Measurements from ENCODE around the gene HADH. TPM values are rescaled to one million over a fixed set of nuclear protein-coding genes. Genes with fewer than 3 reads are reported as not detected.
"Not testable (repeated sequence)": the region's sequence is repeated elsewhere in the genome, so short reads cannot be mapped to it uniquely, and the experiment has no call there.

HADH gene
- total RNA-seq, 1 donor from 2014 or later: 19.9 TPM

DNA sequence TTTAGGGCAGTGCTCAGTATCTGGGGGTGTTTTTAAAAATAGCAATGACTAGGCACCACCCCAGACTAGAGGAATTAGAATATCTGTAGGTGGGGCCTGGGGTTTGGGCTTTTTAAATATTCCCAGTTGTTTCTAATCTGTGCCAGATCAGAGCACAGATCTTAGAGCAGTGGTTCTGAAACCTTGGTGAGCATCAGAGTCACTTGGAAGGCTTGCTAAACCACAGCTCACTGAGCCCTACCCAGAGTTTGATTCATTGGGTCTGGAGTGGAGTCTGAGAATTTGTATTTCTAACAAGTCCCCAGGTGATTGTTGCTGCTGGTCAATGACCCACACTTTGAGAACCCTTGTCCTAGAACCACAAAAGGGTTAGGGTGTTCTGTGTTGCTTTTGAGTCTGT lies 16.7 kb downstream of the HADH start:
- Histone ChIP-seq H3K4me3 (ENCODE audit: low read depth, low read length) (no peak overlapping the region), H3K36me3 (ENCODE audit: control insufficient read depth, insufficient read depth, low read length) (no peaks in the 10 kb centered on the region), H3K27me3 (ENCODE audit: control insufficient read depth, insufficient read depth, low read length) (no peaks in the 10 kb centered on the region)
- TF ChIP-seq, protein P1, sequence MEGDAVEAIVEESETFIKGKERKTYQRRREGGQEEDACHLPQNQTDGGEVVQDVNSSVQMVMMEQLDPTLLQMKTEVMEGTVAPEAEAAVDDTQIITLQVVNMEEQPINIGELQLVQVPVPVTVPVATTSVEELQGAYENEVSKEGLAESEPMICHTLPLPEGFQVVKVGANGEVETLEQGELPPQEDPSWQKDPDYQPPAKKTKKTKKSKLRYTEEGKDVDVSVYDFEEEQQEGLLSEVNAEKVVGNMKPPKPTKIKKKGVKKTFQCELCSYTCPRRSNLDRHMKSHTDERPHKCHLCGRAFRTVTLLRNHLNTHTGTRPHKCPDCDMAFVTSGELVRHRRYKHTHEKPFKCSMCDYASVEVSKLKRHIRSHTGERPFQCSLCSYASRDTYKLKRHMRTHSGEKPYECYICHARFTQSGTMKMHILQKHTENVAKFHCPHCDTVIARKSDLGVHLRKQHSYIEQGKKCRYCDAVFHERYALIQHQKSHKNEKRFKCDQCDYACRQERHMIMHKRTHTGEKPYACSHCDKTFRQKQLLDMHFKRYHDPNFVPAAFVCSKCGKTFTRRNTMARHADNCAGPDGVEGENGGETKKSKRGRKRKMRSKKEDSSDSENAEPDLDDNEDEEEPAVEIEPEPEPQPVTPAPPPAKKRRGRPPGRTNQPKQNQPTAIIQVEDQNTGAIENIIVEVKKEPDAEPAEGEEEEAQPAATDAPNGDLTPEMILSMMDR (IDR thresholded peaks at IDR 0.05; ENCODE audit: insufficient read depth, low read length, poor library complexity, severe bottlenecking): no peak
- DNase-seq (ENCODE audit: low read depth): no peak

DNA sequence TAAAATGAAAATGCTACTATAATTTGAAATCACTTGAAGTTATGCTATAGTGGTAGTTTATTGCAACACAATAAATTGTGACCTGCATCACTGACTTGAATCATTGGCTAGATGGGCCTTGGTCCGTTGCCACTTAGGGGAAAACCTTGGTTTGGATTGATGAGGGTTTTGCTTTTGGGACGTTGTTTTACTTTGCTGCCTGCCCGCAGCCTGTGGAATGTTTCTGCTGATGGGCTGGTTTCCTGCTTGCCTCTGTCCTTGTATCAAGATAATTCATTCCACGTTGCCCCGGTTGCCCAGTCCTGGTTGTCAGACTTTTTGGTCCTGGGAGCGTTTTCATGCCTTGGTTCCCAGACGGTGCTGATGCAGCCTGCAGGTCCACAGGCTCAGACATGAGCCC lies 18.3 kb downstream of the HADH start:
- H3K36me3 ChIP-seq (ENCODE audit: control insufficient read depth, insufficient read depth, low read length): no peaks in the 10 kb centered on the region
- no peak for DNase-seq (ENCODE audit: low read depth)
- TF ChIP-seq, protein P1 (IDR thresholded peaks at IDR 0.05; ENCODE audit: insufficient read depth, low read length, poor library complexity, severe bottlenecking): no peak
- H3K27me3 ChIP-seq (ENCODE audit: control insufficient read depth, insufficient read depth, low read length): no peaks in the 10 kb centered on the region
- no peak overlapping the region for H3K4me3 ChIP-seq (ENCODE audit: low read depth, low read length)

DNA sequence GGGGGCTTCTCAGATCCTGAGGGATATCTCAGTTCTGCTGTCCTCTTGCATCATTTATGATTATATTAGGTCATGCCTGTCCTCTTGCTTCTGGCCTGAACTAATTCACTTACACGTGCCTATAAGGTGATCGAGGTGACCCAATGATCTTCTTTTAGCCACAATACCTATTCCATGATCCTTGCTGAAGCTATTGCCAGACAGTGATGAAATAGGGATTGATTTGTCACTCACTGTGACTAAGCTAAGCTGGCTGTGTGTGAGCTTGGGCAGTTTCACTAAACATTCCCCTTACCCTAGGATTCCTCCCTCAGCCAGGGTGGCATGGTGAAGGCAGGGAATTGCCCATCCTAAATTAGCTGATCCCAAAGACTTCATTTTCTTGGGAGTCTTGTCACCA lies 19.0 kb downstream of the HADH start:
- no peaks in the 10 kb centered on the region for H3K27me3 ChIP-seq (ENCODE audit: control insufficient read depth, insufficient read depth, low read length)
- no peak overlapping the region for H3K4me3 ChIP-seq (ENCODE audit: low read depth, low read length)
- TF ChIP-seq, protein P1 (IDR thresholded peaks at IDR 0.05; ENCODE audit: insufficient read depth, low read length, poor library complexity, severe bottlenecking): no peak
- no peaks in the 10 kb centered on the region for H3K36me3 ChIP-seq (ENCODE audit: control insufficient read depth, insufficient read depth, low read length)
- DNase-seq (ENCODE audit: low read depth): no peak

DNA sequence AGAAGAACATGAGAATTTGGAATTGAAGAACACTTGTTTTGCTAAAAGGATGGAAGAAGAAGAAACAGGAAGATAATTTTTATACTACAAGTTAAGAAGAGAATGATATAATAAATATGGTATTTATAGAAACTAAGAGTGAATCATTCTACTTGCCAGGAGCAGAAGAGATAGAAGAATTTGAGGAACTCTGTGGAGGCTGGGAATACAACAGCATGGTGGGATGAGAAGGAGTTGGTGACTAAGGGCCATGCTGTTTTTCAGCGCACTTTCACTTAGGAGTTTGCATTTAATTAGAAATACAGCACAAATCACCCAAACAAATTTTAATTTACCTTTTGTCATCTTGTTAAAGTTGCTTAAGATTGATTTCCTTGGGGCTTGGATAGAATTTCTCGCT lies 20.5 kb downstream of the HADH start:
- Histone ChIP-seq H3K4me3 (ENCODE audit: low read depth, low read length) (no peak overlapping the region), H3K27me3 (ENCODE audit: control insufficient read depth, insufficient read depth, low read length) (no peaks in the 10 kb centered on the region), H3K36me3 (ENCODE audit: control insufficient read depth, insufficient read depth, low read length) (no peaks in the 10 kb centered on the region)
- no peak for DNase-seq (ENCODE audit: low read depth)
- TF ChIP-seq, protein P1 (IDR thresholded peaks at IDR 0.05; ENCODE audit: insufficient read depth, low read length, poor library complexity, severe bottlenecking): no peak

GRCh38 chr4:108012382-108012781 lies 22.7 kb downstream of the HADH start:
- not testable (repeated sequence) for H3K27me3 ChIP-seq (ENCODE audit: control insufficient read depth, insufficient read depth, low read length); DNase-seq (ENCODE audit: low read depth); H3K36me3 ChIP-seq (ENCODE audit: control insufficient read depth, insufficient read depth, low read length); H3K4me3 ChIP-seq (ENCODE audit: low read depth, low read length)

GRCh38 chr4:108013327-108013726 lies 23.6 kb downstream of the HADH start:
- DNase-seq (ENCODE audit: low read depth): no peak
- H3K4me3 ChIP-seq (ENCODE audit: low read depth, low read length): no peak overlapping the region
- no peaks in the 10 kb centered on the region for H3K36me3 ChIP-seq (ENCODE audit: control insufficient read depth, insufficient read depth, low read length)
- TF ChIP-seq, protein P1 (IDR thresholded peaks at IDR 0.05; ENCODE audit: insufficient read depth, low read length, poor library complexity, severe bottlenecking): no peak
- H3K27me3 ChIP-seq (ENCODE audit: control insufficient read depth, insufficient read depth, low read length): no peaks in the 10 kb centered on the region

All from kidney epithelial cell (primary cell).